ENCODE measurements around the gene CHD8. TPM values are rescaled to one million over a fixed set of nuclear protein-coding genes. Genes with fewer than 3 reads are reported as not detected.

The CHD8 gene
- total and polyA plus RNA-seq, 2 of the 13 experiments (the other 11 are each of a cell fraction or from before 2014, with no cell fraction given) = 35.1 to 79.6 TPM

DNA sequence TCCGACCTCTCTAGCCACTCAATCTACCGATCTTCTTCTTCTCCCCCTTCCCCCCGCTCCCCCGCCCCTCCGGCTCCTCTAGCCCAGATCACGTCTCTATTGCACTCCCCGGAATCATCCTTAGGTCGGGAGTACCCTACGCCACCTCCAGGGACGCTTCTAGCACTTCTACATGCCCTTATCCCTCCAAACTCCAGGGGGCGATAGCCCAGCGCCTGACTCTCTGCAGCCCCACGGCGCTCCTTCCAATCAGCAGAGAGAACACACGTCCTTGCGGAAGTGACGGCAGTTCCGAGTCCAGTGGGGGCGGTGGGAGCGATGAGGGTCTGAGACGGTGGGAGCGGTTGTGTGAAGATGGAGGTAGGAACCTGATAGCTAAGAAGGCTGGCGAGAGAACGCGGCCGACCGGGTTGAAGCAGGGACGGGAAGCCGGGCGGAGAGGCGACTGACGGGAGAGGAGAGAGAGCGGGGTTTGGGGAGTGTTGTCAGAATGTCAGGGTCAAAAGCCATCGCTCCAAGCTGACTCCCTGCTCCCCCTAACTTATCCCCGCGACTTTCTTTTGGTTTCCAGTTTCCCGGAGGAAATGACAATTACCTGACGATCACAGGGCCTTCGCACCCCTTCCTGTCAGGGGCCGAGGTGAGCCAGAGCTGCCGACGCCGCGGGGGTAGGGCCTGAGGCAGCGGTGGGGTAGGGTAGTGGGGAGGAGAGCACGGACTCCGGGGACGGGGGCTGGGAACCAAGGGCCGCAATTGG, 21.2 kb upstream of the CHD8 start, which contains the start of the genes RAB2B and TOX4 (continued):
- TF ChIP-seq FOXP4 (CRISPR knock-in tag; IDR thresholded peaks at IDR 0.05) = peak; percentile 73
- peak; percentile 49 for TF ChIP-seq RAD21 (CRISPR knock-in tag; IDR thresholded peaks at IDR 0.05)
- TF ChIP-seq RBFOX2 (IDR thresholded peaks at IDR 0.05; ENCODE audit: low read depth, low read length) = peak; percentile 77
- peak; percentile 91 for TF ChIP-seq ZNF33B (CRISPR knock-in tag; IDR thresholded peaks at IDR 0.05)
- peak; percentile 93; the same call in 1 of the 2 replicates for TF ChIP-seq ZNF274 (CRISPR knock-in tag; IDR thresholded peaks at IDR 0.05)
- TF ChIP-seq SNAPC5 (CRISPR knock-in tag; IDR thresholded peaks at IDR 0.05; ENCODE audit: borderline replicate concordance) = no peak
- peak; percentile 73; the same call in 1 of the 2 replicates for TF ChIP-seq HHEX (CRISPR knock-in tag; IDR thresholded peaks at IDR 0.05)
- TF ChIP-seq TEAD2 (CRISPR knock-in tag; IDR thresholded peaks at IDR 0.05) = peak; percentile 87; the same call in 1 of the 2 replicates
- TF ChIP-seq, protein P1, sequence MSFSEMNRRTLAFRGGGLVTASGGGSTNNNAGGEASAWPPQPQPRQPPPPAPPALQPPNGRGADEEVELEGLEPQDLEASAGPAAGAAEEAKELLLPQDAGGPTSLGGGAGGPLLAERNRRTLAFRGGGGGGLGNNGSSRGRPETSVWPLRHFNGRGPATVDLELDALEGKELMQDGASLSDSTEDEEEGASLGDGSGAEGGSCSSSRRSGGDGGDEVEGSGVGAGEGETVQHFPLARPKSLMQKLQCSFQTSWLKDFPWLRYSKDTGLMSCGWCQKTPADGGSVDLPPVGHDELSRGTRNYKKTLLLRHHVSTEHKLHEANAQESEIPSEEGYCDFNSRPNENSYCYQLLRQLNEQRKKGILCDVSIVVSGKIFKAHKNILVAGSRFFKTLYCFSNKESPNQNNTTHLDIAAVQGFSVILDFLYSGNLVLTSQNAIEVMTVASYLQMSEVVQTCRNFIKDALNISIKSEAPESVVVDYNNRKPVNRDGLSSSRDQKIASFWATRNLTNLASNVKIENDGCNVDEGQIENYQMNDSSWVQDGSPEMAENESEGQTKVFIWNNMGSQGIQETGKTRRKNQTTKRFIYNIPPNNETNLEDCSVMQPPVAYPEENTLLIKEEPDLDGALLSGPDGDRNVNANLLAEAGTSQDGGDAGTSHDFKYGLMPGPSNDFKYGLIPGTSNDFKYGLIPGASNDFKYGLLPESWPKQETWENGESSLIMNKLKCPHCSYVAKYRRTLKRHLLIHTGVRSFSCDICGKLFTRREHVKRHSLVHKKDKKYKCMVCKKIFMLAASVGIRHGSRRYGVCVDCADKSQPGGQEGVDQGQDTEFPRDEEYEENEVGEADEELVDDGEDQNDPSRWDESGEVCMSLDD (CRISPR knock-in tag; IDR thresholded peaks at IDR 0.05; ENCODE audit: borderline replicate concordance) = 0 out of 2 replicates have a peak, but pooled peaks have one; percentile 8
- TF ChIP-seq CHD2 (IDR thresholded peaks at IDR 0.05; ENCODE audit: low read depth, low read length) = 0 out of 2 replicates have a peak, but pooled peaks have one; percentile 56
- TF ChIP-seq ZNF407 (CRISPR knock-in tag; IDR thresholded peaks at IDR 0.05; ENCODE audit: not compliant biosample characterization) = peak; percentile 77
- peak; percentile 74; the same call in 1 of the 2 replicates for TF ChIP-seq ISL2 (CRISPR knock-in tag; IDR thresholded peaks at IDR 0.05)
- peak; percentile 82; the same call in 1 of the 2 replicates for TF ChIP-seq ARHGAP35 (CRISPR knock-in tag; IDR thresholded peaks at IDR 0.05; ENCODE audit: borderline replicate concordance)
- TF ChIP-seq ZNF644 (CRISPR knock-in tag; IDR thresholded peaks at IDR 0.05; ENCODE audit: low read depth) = no peak
